NAMALWA (cell line): ENCODE measurements around the gene PIGN.
A peak's percentile ranks its signal among the peaks of the same experiment; 100 is the strongest.
"Not testable (repeated sequence)": the region's sequence is repeated elsewhere in the genome, so short reads cannot be mapped to it uniquely, and the experiment has no call there.

Experiments used
- DNase-seq: peaks from one replicate; pipeline ENCODE4 v3.0.0-alpha.2; 2015; ENCODE audit warnings: low spot score

PIGN gene

DNA sequence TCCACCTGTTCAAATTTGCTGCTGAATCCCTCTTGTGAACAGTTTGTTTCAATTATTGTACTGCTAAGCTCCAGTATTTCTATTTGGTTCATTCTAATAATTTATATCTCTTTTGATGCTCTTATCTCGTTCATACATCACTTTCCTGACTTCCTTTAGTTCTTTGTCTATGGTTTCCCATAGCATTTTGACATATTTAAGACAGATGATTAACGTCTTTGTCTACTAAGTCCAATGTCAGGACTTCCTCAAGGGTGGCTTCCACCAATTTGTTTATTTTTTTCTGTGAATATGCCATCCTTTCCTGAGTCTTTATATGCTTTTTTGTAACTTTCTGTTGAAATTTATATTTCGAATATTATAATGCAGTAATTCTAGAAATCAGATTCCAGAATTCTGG is 9.6 kb downstream of the PIGN start:
- no peak for DNase-seq

DNA sequence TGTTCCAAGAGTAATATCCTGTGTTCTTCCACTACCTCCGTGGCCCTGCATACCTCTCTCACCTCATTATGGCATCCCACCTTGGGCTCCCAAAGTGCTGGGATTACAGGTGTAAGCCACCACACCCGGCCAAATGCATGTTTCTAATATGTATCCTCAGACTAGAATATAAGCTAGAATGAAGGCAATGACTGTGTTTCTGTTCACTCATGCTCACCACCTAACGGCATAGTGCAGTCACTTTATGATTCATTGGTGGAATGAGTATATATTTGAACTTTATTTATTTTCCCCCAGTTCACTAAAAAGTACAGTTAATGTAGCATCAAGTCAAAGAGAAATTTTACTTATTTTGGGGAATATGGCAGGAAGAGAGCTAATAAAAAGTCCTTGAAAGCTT is 11.3 kb downstream of the PIGN start:
- no peak for DNase-seq

DNA sequence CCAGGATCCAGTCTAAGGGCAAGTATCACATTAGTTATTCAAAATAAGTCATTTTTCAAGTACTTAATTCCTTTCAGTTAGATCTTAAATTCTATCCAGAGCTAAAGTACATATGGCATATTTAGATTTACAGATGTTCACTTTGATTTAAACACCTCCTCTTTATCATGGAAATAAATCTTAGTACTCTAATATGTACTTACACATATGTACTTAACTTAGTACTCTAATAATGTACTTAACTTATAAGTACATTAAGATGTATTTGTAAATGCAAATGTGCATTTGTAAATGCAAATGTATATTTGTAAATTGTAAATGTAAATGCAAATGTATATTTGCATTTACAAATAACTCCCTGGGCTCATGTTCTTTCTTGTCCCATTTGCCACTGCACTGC is 14.6 kb downstream of the PIGN start:
- no peak for DNase-seq

DNA sequence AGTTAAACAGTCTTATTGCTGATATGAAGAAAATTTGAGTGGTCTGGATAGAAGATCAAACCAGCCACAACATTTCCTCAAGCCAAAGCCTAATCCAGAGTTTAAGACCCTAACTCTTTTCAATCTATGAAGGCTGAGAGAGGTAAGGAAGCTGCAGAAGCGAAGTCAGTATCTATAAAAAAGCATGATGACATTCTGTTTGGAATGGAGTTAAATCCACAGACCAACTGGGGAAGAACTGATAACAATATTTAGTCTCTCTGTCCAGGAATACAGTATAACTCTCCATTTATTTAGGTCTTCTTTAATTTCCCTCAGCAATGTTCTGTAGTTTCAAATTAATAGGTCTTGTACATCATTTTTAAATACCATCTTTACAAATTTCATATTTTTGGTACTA is 16.0 kb downstream of the PIGN start:
- no peak for DNase-seq

DNA sequence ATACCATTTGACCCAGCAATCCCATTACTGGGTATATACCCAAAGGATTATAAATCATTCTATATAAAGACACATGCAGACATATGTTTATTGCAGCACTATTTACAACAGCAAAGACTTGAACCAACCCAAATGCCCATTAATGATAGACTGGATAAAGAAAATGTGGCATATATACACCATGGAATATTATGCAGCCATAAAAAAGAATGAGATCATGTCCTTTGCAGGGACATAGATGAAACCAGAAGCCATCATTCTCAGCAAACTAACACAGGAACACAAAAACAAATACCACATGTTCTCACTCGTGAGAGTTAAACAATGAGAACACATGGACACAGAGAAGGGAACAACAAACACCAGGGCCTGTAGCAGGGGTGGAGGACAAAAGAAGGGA is 20.3 kb downstream of the PIGN start:
- DNase-seq, result not testable (repeated sequence)

DNA sequence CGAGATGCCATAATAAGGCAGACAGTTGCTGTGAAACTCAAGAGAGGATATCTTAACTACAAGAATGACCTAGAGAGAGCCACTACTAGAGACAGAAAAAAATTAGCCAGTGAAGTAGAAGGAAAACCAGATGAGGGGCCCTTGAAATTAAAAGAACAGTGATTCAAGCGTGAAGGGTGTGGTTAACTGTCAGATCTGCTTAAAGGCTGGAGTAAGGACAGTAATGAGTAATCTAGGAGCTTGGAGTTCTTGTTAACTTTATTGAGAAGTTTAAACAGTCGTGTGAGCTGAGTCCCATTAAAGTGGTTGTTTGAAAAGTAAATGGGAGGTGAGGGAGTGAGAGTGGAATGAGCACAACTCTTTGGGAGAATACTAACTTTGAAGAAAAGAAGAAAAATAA is 21.3 kb downstream of the PIGN start:
- DNase-seq, result no peak

DNA sequence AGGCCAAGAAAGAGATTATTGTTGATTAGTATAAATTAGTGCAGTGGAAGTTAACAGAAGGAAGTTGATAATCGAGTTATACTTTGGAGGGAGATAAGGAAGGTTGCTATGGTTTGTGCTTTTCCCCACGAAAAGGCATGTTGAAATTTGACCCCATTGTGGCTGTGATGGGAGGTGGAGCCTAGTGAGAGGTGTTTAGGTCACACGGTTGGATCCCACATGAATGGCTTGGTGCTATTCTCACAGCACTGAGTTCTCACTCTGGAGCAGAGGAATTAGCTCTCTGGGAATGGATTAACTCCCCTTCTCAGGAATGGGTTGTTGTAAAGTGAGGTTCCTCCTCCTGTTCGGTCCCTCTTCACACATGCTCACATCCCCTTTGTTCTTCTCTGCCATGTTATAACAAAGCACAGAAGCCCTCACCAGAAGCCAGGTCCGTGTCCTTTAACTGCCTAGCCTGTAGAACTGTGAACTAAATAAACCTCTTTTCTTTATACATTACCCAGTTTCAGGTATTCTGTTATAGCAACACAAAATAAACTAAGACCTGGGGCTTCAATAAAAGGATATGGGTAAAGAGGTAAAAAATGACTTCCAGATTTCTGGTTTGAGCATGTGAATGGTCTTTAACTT is 21.9 kb downstream of the PIGN start:
- no peak for DNase-seq

DNA sequence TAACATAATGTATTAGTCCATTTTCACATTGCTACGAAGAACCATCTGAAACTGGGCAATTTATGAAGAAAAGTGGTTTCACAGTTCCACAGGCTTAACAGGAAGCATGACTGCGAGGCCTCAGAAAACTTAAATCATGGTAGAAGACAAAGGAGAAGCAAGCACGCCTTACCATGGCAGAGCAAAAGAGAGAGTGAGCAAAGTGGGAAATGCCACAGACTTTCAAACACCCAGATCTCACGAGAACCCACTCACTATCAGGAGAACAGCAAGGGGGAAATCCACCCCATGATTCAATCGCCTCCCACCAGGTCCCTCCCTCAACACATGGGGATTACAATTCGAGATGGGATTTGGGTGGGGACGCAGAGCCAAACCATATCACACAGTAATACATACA is 22.5 kb downstream of the PIGN start:
- DNase-seq, result no peak

DNA sequence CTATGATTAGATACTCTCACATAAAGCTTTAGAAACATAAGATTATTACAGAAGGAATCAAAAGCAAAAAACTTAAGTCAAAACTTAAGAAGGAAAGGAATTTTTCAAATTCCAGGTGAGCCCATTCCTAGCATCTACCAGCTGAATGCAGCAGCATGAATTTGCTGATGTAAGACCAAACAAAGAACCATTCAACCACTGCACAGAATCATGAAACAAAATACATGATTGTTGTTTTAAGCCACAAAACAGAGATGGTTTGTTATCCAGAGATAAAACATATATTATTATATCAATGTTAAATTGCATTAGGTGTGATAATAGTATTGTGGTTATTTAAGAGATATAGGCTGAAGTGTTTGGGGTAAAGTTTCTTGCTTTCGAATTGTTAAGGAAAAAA is 29.0 kb downstream of the PIGN start:
- no peak for DNase-seq

DNA sequence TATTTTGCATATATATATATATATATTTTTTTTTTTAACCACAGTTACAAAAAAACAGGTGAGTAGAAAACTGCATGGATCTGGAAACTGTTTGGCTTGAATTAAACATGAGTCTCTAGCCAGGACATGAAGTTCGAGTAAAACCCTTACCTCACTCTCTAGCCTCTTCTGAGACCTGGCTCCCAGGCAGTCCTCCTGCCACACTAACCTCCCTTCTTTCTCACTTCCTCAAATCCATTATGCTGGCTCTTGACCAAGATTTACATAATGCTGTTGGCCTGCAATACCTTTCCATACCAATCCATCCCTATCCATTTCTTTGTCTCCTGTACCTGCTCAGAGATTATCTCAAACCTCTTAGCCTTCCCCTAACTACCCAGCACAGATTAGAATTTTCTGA is 34.0 kb downstream of the PIGN start:
- no peak for DNase-seq

DNA sequence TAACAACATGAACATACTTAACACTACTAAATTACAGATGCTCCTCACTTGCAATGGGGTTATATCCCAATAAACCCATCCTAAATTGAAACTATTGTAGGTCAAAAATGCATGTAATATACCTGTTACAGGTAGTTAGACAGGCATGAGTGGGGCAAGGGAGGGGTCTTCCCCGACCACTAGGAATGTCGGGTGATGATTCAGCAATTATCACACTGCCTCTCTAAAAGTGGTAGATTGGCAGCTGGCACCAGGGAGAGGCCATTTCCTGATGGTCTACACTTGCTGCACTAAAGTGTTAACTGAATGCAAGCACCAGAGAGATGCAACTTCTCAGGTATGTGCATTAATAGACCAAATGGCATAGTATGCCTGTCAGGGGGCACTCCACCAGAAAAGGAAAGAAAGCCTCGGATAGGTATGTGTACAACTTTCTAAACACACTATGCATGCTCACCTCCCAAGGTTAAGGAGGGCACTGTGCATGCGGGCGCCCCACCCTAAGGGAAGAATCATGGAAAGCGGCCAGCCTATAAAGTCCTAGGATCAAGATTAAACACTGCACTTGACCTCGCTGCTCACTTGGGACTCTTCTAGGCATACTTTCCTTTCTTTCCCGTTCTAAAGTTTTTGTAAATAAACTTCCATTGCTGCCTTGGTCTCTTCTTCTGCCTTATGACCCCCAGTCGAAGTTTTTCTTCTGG is 35.6 kb downstream of the PIGN start:
- no peak for DNase-seq

DNA sequence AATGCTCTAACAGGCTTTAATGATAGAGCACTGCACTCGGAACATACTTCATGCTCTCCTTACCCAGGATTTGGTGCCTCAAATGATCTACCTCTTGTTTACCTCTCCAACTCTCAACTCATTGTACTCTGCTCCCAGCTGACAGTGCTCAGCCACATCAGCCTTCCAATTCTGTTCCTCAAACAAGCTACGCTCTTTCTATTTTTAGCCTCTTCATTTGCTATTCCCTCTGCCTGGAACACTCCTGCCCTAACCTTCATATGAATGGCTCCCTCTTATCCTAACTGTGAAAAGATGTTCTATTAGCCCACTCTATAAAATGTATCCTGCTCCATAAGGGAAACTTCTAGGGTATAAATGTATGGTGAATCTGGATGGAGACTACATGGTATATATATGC is 42.5 kb downstream of the PIGN start:
- no peak for DNase-seq

DNA sequence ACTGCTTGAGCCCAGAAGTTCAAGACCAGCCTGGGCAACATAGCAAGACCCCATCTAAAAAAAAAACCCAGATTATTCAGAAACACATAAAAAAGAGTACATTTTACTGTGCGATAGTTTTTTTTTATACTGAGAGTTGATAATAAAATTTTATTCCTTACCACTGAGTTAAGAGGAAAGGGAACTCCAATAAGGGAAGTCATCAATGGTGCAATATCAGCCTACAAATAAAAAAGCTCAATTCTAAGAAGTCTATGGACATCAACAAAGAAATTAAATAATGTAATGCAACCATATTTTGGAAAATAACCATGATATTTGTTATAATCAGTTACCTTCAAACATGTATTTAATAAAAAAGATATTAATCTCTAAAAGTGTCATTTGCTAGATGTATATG is 46.6 kb downstream of the PIGN start:
- DNase-seq, result no peak

DNA sequence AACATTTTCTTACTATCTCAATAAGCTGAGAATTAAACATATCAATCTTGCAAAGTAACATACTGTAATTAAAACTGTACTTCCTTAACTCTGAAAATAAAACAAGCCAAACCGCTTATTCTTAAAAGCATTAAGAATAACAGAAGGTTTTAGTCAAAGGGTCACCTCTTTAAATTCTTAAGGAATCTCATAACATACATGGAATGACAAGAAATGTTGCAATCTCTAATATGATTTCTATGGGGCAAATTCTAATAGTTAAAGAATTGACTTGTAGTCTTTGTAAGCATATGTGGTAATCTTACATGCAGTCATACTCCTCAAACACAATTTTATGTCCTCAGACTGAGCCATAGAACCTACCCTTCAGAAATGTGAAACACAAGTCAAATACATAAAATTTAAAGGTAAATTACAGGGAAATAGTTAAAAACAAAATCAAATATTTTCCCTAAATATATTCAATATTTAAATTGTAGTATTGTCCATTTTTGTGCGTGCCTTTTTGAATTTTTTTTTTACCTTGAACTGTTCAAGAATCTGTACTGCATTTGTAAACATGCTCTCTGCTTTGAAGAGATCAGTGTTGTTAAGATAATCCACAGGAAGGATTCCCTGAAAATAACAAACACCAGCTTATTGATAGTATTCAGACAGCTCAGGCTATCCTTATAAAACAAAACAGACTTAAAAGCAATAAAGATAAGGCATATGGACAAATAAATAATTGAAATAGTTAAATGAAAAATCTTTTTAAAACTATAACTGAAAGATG is 48.2 kb downstream of the PIGN start:
- DNase-seq, result no peak

DNA sequence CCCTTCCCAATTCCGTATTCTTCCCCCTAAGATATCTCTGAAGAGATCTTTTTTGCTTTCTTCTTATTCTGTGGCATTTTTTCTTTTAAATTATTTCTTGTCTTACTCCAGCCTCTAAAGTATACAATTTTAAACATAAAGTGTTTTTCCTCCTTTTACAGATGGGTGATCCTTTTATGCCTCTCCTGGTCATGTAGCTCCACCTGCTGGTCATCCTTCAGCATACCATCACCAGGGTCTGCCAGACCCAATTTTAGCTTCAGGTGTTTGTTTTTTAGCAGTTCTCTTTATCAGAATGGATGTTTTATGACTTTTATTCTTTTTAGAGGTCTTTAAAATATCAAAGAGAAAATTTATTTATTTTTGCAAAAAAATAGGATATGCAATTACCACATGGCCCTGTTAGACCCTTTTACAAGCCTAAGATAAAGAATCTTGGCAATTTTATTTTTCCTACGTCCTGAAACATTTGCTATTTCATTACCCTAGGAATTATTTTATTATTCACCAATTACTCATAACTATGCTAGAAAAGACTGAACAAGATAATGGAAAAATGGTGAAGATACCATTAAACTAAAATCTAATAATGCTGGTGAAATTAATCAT is 55.5 kb downstream of the PIGN start:
- DNase-seq, result peak; percentile 72

DNA sequence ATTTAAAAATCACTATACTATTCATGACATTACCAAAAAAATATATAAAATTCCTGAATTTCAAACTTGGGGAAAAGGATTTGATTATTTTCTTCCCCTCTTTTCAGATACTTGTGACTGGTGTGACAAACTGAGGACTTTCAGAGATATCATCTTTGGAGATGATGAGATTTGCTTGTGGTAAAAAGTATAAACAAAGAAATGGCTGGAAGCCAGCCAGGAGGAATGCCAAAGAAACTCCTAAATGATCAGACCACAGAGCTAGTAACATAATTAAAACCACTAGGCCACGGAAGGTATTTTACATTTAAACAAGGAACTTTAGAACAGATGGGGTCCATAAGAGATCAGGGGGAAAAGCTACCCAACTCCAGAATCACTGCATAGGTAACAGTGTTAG is 58.7 kb downstream of the PIGN start:
- no peak for DNase-seq

DNA sequence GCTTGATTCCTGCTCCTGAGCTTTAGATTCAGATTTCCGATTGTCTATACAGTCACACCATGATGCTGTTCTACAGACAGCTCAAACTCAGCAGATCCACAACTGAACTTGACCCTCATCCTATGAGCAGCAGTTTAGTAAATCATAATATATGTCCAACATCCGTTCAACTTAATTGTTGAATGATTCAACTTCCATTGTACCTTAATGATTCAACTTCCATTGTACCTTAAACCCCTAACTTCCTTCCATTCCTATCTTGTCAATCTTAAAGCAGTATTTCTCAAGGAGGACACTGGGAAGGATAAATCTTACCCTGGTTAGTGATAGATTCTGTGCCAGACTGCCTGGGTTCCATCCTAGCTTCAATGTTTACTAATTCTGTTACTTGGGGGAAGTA is 60.1 kb downstream of the PIGN start:
- DNase-seq, result no peak

DNA sequence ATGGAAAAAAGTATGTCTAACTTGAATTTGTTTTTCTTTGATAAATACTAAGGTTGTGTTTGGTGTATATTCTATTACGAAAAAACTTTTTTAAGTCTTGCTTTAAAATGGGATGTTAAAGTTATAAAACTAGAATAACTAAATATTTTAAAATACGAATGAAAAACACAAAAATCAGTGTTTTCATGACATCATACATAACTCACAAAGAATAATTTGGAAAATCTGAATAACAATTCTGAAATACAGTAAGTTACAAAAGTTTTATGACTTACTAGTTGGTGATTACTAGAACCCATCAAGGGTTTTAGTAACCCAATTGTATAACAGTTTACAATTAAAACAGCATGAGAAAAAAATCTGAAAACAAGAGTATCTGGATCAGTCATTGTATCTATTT is 61.2 kb downstream of the PIGN start:
- DNase-seq, result no peak

DNA sequence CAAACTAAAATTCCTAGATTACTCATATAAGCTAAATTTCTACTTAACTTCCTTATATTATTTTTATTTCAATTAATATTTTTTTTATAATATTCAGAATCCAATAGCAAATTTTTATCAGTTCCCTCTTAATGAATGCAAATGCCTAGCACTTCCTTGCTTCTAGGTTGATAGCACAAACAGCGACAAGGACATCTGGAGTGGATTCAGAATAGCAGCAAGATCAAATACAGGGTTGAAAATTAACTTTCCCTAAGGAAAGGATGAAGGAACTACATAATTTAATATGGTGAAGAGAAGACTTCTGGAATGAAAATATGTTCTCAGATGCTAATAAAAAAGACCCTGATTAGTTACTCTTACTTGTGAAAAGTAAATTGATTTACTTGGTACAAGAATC is 64.5 kb downstream of the PIGN start:
- no peak for DNase-seq

DNA sequence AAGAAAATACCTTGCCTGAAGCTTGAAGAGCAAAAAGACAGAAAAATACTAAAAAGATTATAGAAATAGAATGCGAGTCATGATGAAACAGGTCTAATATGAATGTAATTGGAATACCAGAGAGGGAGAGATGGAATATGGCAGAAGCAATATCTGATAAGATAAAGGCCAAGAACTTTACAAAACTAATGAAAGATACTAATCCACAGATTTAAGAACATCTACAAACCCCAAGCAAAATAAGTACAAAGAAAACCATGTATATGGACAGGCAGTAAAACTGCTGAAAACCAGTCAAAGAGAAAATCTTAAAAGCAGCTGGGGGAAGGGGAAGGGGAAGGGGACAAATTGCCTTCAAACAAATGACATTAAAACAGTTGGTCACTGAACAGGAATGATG is 67.0 kb downstream of the PIGN start:
- no peak for DNase-seq

DNA sequence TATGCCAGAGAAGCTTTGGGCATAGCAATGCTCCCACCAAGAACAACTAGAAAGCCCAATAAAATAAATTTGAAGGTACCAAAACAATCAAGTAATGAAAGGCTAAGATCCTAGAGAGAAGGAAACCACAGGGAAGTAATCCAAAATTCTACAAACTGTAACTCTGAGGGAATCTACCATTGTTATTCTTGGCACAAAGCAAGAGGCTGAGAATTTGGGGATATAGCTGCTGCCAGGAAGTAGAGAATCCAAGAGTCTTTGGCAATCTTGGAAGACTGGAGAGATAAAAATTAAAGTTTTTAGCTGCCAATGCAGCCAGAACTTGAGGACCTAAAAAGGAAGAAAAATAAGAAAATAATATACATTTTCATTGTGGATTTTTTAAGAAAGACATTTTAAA is 68.5 kb downstream of the PIGN start:
- DNase-seq, result no peak

DNA sequence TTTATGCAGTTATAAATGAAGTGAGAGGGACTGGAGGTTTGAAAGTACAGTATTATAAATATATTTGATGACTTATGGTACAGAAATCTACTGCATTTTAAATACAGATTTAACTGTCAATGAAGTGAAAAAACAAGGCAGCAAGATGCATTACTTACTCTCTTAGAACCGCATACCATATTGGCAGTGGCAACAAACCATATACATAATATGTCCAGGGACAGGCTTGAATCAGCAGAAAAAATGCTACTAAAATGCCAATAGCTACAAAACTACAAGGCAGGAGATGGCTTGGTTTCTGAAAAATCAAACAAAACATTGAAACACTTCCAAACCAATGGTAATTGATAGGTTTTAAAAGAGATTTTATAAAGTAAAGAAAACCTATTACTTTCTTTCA is 77.2 kb downstream of the PIGN start:
- DNase-seq, result no peak

DNA sequence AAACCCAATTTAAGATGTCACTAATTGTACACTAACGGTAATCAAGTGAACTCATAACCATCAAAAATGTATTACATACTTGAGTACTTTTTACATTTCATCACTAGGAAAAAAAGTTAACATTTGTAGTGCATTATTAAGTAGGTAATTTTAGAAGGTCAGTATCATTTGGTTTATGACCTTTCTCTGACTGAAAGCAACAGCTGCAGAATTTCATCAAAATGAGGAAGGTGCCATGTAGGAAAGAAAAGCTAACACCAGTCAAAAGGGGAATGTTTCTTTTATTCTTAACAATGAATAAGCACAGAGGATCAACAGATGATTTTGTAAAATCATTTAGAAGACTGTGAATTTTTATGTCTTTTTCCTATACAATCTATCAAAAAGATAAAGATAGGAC is 79.0 kb downstream of the PIGN start:
- no peak for DNase-seq
